Retinal pigment epithelial cell (primary cell): ENCODE data around the gene ZBTB22.
"Not testable (repeated sequence)": the region's sequence is repeated elsewhere in the genome, so short reads cannot be mapped to it uniquely, and the experiment has no call there.

Experiments
- DNase-seq: peaks from one replicate; pipeline ENCODE4 v3.0.0-alpha.2; 2010; ENCODE audit warnings: low read depth
- H3K4me3 ChIP-seq: 2 replicates; pipeline ENCODE4 v1.5.1; 2011; ENCODE audit warnings: mild to moderate bottlenecking, low read length, control low read depth, moderate library complexity
- TF ChIP-seq, protein P1 (sequence below): conservative IDR thresholded peaks from 2 replicates; pipeline ENCODE4 v1.5.1; 2011; ENCODE audit warnings: low read depth, low read length, control low read depth, inconsistent platforms

ZBTB22 gene, protein sequence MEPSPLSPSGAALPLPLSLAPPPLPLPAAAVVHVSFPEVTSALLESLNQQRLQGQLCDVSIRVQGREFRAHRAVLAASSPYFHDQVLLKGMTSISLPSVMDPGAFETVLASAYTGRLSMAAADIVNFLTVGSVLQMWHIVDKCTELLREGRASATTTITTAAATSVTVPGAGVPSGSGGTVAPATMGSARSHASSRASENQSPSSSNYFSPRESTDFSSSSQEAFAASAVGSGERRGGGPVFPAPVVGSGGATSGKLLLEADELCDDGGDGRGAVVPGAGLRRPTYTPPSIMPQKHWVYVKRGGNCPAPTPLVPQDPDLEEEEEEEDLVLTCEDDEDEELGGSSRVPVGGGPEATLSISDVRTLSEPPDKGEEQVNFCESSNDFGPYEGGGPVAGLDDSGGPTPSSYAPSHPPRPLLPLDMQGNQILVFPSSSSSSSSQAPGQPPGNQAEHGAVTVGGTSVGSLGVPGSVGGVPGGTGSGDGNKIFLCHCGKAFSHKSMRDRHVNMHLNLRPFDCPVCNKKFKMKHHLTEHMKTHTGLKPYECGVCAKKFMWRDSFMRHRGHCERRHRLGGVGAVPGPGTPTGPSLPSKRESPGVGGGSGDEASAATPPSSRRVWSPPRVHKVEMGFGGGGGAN

DNA sequence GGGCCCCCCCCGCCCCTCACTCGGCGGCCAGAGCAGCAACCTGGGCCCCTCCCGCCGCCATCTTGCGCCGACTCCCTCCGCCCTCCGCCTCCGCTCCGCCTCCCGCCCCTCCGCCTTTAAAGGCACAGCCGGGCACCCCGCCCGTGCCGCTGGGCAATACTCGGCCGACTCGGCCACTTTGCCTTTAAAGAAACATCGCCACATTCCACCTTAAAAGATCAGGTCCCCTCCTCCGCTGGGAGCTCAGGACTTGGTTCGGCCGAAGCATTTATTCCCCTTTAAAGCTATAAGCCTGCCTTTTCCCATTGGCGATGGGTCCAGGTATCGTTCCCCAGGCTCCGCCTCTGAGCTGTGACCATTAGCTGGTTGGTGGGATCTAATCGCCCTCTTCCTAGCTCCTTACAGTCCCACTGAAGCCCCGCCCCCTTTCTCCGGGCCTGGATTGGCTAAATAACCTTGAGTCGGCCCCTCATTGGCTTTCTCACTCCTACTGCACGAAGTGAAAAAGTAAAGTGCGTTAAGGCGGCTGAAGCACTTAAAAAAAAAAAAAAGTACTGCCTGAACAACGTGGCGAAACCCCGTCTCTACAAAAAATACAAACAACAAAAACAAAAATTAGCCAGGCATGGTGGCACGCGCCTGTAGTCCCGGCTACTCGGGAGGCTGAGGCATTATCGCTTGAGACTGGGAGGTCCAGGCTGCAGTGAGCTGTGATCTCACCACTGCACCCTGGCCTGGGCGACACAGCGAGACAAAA lies at the start of gene ZBTB22:
Gene ZBTB22 (minus strand): TSS at position 76 of the 757 bp plus-strand sequence. CDS start 828 bp downstream, outside the sequence.
- H3K4me3 ChIP-seq = peak within 1 kb of the TSS; percentile 75
- DNase-seq = peak; percentile 99
- TF ChIP-seq, protein P1, sequence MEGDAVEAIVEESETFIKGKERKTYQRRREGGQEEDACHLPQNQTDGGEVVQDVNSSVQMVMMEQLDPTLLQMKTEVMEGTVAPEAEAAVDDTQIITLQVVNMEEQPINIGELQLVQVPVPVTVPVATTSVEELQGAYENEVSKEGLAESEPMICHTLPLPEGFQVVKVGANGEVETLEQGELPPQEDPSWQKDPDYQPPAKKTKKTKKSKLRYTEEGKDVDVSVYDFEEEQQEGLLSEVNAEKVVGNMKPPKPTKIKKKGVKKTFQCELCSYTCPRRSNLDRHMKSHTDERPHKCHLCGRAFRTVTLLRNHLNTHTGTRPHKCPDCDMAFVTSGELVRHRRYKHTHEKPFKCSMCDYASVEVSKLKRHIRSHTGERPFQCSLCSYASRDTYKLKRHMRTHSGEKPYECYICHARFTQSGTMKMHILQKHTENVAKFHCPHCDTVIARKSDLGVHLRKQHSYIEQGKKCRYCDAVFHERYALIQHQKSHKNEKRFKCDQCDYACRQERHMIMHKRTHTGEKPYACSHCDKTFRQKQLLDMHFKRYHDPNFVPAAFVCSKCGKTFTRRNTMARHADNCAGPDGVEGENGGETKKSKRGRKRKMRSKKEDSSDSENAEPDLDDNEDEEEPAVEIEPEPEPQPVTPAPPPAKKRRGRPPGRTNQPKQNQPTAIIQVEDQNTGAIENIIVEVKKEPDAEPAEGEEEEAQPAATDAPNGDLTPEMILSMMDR = no peak

DNA sequence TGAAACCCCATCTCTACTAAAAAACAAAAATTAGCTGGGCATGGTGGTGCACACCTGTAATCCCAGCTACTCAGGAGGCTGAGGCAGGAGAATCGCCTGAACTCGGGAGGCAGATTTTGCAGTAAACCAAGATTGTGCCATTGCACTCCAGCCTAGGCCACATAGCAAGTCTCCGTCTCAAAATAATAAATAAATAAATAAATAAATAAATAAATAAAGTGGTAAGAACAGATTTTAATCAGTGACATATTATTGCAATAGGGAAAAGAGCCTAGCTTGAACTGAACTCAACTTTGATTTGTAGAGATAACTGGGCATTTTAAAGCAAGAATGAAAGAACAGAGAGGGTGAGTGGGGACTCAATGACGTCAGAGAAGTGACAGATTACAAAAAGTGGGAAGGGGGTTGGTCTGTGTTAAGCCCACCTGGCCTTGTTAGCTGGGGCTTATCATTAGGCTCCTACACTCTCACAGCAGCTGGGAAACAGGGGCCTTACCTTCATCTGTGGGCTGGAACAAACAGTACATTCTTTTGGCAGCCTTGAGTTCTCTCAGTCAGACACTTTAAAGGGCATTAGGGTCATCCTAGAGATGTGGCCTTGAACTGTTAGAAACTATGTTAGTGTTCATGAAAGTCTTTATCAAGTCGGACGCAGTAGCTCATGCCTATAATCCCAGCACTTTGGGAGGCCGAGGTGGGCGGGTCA lies 49.6 kb upstream of the ZBTB22 start:
- no peak overlapping the region for H3K4me3 ChIP-seq
- no peak for DNase-seq
- TF ChIP-seq, protein P1 = no peak

DNA sequence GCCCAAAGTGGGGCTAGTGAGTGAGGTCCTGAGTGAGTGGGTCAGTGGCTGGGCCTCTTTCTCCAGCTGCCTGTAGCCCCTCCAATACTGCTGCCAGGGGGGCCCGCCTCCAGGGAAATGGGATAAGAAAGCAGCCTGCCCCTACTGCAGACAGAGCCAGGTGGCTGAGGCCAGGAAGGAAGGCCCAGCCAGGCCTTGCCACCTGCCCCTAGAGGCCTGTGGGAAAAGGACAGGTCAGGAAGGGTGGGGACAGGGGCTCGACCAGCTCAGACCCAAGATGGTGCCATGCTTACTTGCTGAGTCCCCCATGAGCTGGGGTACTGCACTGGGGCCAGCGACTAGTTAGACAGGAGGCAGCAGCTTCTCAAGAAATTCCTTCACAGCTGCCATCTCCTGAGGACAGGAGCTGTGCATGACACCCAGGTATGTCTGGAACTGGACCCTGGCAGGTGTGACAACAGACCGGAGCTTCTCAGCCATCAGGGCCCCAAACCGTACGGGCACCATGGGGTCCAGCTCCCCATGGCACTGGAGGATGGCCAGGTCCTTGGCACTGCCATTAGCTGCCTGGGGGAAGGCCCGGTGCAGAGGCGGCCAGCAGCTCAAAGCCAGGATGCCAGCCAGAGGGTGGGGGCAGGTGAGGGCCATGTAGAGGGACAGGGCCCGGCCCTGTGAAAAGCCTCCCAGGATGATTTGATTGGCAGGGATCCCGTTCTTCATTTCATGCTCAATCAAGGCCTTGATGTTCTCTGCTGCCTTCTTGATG lies 47.8 kb upstream of the ZBTB22 start:
- DNase-seq, H3K4me3 ChIP-seq: not testable (repeated sequence)

DNA sequence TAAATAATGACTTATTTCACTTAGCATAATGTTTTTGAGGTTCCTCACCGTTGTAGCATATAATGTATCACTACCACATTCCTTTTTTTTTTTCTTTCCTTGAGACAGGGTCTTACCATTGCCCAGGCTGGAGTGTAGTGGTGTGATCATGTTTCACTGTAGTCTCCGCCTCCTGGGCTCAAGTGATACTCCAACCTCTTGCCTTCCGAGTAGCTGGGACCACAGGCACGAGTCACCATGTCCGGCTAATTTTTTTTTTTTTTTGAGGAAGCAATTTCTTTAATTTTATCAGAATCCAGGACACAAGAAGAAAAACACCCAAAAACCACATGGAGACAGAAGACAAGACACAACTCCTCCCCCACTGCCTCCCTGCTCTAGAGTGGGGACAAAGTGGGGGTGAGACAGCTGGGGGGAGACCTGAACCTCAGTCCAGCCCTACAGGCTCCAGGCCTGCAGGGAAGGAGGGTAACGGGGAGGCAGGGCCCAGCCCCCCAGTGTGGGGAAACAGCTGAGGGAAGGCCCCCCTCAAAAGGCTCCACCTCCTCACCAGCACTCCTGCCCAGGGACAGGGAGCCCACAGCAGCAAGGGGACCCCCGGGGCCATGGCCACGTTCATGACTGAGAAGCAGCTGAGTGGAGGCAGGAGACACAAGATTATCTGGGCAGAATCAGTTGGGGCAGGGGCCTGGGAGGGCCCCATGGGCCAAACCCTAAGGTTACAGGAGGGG lies 47.1 kb upstream of the ZBTB22 start:
- peak; percentile 54 for DNase-seq
- not testable (repeated sequence) for H3K4me3 ChIP-seq

DNA sequence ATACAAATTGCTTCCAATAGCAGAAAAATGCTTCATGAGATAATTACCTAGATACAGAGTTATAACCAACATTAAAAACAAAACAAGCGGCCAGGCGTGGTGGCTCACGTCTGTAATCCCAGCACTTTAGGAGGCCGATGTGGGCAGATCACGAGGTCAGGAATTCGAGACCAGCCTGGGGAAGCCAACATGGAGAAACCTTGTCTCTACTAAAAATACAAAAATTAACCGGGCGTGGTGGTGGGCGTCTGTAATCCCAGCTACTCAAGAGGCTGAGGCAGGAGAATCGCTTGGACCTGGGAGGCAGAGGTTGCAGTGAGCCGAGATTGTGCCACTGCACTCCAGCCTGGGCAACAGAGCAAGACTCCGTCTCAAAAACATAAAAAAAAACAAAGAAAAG lies 45.9 kb upstream of the ZBTB22 start:
- not testable (repeated sequence) for DNase-seq, H3K4me3 ChIP-seq

DNA sequence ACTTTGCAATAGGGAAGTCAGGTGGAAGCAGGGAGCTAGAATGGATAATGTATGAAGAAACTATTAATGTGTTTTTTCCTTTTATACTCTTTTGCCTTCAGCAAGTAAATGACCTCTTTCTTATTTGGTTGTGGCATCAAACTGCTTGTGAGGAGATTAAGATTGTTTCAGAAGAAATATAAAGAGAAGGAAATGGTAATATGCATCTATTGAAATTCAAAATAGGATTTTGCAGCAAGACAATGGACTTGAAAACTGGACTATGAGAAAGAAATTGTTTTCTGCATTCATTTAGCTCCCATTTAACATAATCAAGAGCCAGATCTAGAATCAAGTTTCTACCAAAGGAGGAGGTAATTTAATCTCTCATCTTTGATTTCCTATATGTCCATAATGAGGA lies 41.8 kb upstream of the ZBTB22 start:
- H3K4me3 ChIP-seq = no peak overlapping the region
- no peak for DNase-seq
- TF ChIP-seq, protein P1 = no peak

DNA sequence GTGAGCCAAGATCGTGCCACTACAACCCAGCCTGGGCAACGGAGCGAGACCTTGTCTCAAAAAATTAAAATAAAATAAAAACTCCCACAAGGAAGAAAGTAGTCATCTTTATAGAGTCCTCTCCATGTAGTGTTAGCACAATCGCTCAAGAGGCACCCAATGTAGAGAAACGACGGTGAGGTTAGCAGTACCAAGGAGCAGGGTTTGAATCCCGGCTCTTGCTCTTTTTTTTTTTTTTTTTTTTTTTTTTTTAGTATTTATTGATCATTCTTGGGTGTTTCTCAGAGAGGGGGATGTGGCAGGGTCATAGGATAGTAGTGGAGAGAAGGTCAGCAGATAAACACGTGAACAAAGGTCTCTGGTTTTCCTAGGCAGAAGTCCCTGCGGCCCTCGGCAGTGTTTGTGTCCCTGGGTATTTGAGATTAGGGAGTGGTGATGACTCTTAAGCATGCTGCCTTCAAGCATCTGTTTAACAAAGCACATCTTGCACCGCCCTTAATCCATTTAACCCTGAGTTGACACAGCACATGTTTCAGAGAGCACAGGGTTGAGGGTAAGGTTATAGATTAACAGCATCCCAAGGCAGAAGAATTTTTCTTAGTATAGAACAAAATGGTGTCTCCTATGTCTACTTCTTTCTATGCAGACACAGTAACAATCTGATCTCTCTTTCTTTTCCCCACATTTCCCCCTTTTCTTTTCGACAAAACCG lies 39.8 kb upstream of the ZBTB22 start:
- not testable (repeated sequence) for H3K4me3 ChIP-seq, DNase-seq

DNA sequence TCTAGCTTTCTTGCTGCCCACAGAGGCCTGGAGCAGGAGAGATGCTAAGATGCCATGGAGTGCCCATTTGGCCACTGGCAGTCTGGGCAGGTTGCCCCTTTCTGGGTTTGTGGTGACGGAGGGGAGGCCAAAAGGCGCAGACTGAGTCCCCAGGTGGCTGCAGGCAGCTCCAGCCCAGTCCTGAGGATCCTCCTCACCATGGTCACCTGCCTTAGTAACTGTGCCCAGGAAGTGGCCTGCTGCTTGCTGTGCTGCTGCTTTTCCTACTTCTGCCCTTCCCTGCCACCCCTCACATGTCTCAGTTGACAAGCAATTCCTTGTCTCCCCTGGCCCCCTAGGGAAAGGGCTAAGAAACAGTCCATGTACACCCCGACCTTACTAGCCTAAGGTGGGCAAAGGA lies 38.8 kb upstream of the ZBTB22 start:
- TF ChIP-seq, protein P1 = no peak
- no peak for DNase-seq
- H3K4me3 ChIP-seq = no peak overlapping the region

DNA sequence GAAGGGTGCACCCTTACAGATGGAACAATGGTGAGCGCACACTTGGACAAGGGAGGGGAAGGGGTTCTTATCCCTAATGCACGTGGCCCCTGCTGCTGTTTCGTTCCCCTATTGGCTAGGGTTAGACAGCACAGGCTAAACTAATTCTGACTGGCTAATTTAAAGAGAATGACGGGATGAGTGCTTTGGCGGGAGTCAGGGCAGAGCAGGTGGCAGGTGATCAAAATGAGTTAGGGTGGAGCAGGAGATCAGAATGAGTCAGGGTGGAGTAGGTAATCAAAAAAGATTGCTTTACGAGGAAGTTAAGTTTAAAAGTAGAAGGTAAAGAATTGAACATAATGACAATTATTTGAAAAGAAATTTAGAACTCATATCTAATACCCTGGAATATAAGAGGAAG lies 38.3 kb upstream of the ZBTB22 start:
- not testable (repeated sequence) for DNase-seq, H3K4me3 ChIP-seq
